ENCODE results near the gene TPPP2. TPM values are rescaled to one million over a fixed set of nuclear protein-coding genes. Genes with fewer than 3 reads are reported as not detected.

Gene TPPP2
- total RNA-seq, 3 donors from 2014 or later = not detected

DNA sequence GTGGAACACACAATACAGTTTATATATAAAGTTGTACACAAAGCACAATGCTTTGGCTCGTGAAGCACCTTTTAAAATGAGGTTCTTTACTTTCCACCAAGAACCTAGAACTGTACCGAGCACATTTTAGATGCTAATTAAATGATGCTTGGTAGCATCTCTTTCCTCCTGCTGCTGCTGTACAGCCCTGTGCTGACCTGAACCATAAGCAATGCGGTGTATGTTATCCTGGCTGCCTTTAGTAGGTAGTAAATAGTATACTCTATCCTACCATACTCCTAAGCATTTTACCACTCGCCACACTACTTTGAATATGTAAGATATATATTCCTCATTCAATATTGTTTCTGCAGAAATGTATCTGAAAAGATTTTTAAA, 24.7 kb downstream of the TPPP2 start:
- H3K36me3 Mint-ChIP-seq (ENCODE audit: insufficient read depth) = no peaks in the 10 kb centered on the region
- no peak for ATAC-seq
- no peaks in the 10 kb centered on the region for H3K9me3 Mint-ChIP-seq
- H3K4me1 Mint-ChIP-seq (ENCODE audit: low read depth) = no peaks in the 10 kb centered on the region
- no peak for DNase-seq
- H3K4me3 Mint-ChIP-seq = no peak overlapping the region
- H3K27me3 Mint-ChIP-seq (ENCODE audit: low read depth) = peaks cover 4% of the 10 kb centered on the region

- ATAC-seq (no peak), DNase-seq (no peak)
- H3K27me3 Mint-ChIP-seq (ENCODE audit: low read depth) = peaks cover 5% of the 10 kb centered on the region
- H3K9me3 Mint-ChIP-seq = no peaks in the 10 kb centered on the region
- no peak overlapping the region for H3K4me3 Mint-ChIP-seq
- no peaks in the 10 kb centered on the region for H3K36me3 Mint-ChIP-seq (ENCODE audit: insufficient read depth)
- H3K4me1 Mint-ChIP-seq (ENCODE audit: low read depth) = no peaks in the 10 kb centered on the region
Observed at GRCh38 chr14:21055432-21056117, 25.6 kb downstream of the TPPP2 start.

GRCh38 chr14:21056520-21057163, 26.6 kb downstream of the TPPP2 start:
- H3K4me1 Mint-ChIP-seq (ENCODE audit: low read depth) = no peaks in the 10 kb centered on the region
- H3K9me3 Mint-ChIP-seq = no peaks in the 10 kb centered on the region
- H3K4me3 Mint-ChIP-seq = no peak overlapping the region
- no peaks in the 10 kb centered on the region for H3K36me3 Mint-ChIP-seq (ENCODE audit: insufficient read depth)
- ATAC-seq (no peak), DNase-seq (no peak)
- peaks cover 8% of the 10 kb centered on the region for H3K27me3 Mint-ChIP-seq (ENCODE audit: low read depth)

DNA sequence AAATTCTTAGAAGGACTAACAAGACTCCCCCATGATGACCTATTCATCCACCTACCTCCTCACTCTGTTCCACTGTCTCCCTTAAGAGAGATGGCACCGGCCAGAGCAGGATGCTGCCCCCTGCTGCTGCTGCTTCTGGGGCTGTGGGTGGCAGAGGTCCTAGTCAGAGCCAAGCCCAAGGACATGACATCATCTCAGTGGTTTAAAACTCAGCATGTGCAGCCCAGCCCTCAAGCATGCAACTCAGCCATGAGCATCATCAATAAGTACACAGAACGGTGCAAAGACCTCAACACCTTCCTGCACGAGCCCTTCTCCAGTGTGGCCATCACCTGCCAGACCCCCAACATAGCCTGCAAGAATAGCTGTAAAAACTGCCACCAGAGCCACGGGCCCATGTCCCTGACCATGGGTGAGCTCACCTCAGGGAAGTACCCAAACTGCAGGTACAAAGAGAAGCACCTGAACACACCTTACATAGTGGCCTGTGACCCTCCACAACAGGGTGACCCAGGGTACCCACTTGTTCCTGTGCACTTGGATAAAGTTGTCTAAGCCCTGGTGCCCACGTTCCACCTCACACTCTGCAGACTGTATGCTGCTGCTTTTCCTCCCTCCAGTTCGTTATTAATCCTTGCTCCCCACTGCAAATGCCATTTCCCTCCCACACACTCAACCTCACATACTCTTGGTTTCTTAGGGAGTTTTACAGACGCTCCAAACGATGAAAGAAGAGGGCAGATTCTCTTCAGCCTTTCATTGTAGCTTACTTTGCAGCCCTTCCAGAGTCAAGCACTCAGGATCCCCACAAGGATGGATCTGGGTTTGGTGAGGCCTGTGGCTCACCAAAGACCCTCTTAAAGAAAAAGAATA, 28.0 kb downstream of the TPPP2 start, which contains the start of gene RNASE8:
TSS of gene RNASE8 (plus strand) at position 20 of the 873 bp plus-strand sequence. CDS start at position 91, 71 bp downstream.
- no peak within 1 kb of the TSS for H3K4me3 Mint-ChIP-seq
- H3K4me1 Mint-ChIP-seq (ENCODE audit: low read depth) = no peaks in the 10 kb centered on the region
- ATAC-seq (peak; percentile 40 to 73), DNase-seq (no peak)
- no peaks in the 10 kb centered on the region for H3K9me3 Mint-ChIP-seq
- peaks cover 16% of the 10 kb centered on the region for H3K27me3 Mint-ChIP-seq (ENCODE audit: low read depth)
- H3K36me3 Mint-ChIP-seq (ENCODE audit: insufficient read depth) = no peaks in the 10 kb centered on the region

DNA sequence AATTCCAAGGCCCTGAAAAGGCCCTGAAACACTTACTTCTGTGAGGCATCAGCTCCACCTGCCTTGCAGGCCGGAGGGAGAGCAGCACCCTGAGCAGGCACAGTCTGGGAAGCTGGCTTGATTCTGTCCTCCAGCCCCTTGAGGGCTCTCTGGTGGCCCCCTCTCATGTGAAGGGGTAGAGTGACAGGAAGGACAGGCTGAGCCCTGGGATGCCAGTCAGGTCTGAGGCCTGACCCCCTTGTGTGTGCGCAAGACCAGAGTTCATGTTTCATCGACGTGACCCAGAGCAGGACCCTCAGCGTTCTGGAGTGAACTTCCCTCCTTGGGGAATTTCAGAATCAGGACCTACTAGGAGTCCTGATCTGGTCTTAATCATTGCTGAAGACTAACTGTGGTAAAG, 28.9 kb downstream of the TPPP2 start:
- Mint-ChIP-seq H3K36me3 (ENCODE audit: insufficient read depth) (no peaks in the 10 kb centered on the region), H3K4me3 (no peak overlapping the region), H3K27me3 (ENCODE audit: low read depth) (peaks cover 21% of the 10 kb centered on the region), H3K9me3 (no peaks in the 10 kb centered on the region), H3K4me1 (ENCODE audit: low read depth) (no peaks in the 10 kb centered on the region)
- no peak for ATAC-seq
- no peak for DNase-seq

DNA sequence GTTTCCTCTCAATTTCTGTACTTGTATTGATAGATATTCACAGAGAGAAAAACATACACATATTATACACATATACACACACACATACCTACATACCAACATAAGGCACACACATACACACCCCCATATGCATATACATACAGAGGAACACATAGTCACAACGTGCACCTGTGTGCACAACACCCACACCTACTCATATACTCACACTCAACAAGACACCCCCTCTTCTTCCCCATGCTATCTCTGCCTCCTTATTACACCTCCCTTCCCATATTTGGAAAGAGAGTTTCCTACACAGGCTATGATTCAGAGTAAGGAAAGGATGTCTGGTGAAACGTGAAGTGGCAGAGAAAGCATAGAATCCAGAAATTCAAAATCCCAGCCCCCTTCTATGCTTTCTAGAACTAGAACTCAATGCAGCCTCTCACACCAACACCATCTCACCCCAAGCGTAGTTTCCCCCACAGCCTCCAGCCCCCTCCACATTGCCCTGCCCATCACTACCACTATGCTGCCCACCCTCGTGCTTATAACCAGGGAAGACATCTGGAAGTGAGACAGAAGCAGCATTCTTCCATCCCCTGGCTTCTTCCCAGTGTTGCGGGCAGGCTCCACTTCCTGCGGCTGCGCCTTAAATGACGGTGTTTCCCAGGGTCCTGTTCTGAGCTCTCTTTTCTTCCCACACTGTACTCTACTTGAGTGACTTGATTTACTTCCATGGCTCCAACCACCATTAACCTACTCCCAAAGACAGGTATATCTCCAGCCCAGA, 30.0 kb downstream of the TPPP2 start:
- no peaks in the 10 kb centered on the region for H3K36me3 Mint-ChIP-seq (ENCODE audit: insufficient read depth)
- no peak for DNase-seq
- H3K4me3 Mint-ChIP-seq = no peak overlapping the region
- peaks cover 26% of the 10 kb centered on the region for H3K27me3 Mint-ChIP-seq (ENCODE audit: low read depth)
- no peaks in the 10 kb centered on the region for H3K4me1 Mint-ChIP-seq (ENCODE audit: low read depth)
- H3K9me3 Mint-ChIP-seq = no peaks in the 10 kb centered on the region
- ATAC-seq = no peak

GRCh38 chr14:21060614-21061346, 30.8 kb downstream of the TPPP2 start:
- no peak for DNase-seq
- no peak for ATAC-seq
- H3K9me3 Mint-ChIP-seq = no peaks in the 10 kb centered on the region
- no peaks in the 10 kb centered on the region for H3K4me1 Mint-ChIP-seq (ENCODE audit: low read depth)
- no peaks in the 10 kb centered on the region for H3K36me3 Mint-ChIP-seq (ENCODE audit: insufficient read depth)
- H3K27me3 Mint-ChIP-seq (ENCODE audit: low read depth) = peaks cover 33% of the 10 kb centered on the region
- H3K4me3 Mint-ChIP-seq = no peak overlapping the region

GRCh38 chr14:21061347-21061668, 31.3 kb downstream of the TPPP2 start:
- Mint-ChIP-seq H3K9me3 (no peaks in the 10 kb centered on the region), H3K4me3 (no peak overlapping the region), H3K36me3 (ENCODE audit: insufficient read depth) (no peaks in the 10 kb centered on the region), H3K27me3 (ENCODE audit: low read depth) (peaks cover 35% of the 10 kb centered on the region), H3K4me1 (ENCODE audit: low read depth) (no peaks in the 10 kb centered on the region)
- no peak for ATAC-seq
- DNase-seq = no peak

DNA sequence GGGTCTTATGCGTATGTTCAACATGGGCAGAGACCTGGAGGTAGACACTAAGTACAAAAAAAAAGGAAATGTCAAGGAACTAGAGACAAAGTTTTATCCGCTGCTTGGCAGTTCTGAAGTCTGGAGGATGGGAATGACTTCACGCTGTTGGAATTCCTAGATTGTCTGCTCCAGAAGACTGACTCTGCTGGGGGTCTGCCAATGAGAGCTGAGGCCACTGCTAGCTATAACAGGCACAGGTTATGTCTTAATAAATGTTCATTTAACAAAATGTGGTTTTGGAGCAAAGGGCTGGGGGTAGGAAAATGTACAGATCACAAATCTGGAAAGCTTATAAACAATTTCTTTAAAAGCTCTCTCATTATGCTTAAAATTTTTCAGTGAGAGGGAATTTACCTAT, 33.5 kb downstream of the TPPP2 start:
- H3K36me3 Mint-ChIP-seq (ENCODE audit: insufficient read depth) = no peaks in the 10 kb centered on the region
- peaks cover 1% of the 10 kb centered on the region for H3K4me1 Mint-ChIP-seq (ENCODE audit: low read depth)
- H3K9me3 Mint-ChIP-seq = no peaks in the 10 kb centered on the region
- DNase-seq (no peak), ATAC-seq (no peak)
- no peak overlapping the region for H3K4me3 Mint-ChIP-seq
- H3K27me3 Mint-ChIP-seq (ENCODE audit: low read depth) = peaks cover 48% of the 10 kb centered on the region

- H3K27me3 Mint-ChIP-seq (ENCODE audit: low read depth) = peaks cover 60% of the 10 kb centered on the region
- no peaks in the 10 kb centered on the region for H3K9me3 Mint-ChIP-seq
- no peaks in the 10 kb centered on the region for H3K36me3 Mint-ChIP-seq (ENCODE audit: insufficient read depth)
- peaks cover 30% of the 10 kb centered on the region for H3K4me1 Mint-ChIP-seq (ENCODE audit: low read depth)
- no peak for ATAC-seq
- no peak for DNase-seq
- H3K4me3 Mint-ChIP-seq = no peak overlapping the region
Observed at GRCh38 chr14:21066882-21067502, 37.0 kb downstream of the TPPP2 start.

DNA sequence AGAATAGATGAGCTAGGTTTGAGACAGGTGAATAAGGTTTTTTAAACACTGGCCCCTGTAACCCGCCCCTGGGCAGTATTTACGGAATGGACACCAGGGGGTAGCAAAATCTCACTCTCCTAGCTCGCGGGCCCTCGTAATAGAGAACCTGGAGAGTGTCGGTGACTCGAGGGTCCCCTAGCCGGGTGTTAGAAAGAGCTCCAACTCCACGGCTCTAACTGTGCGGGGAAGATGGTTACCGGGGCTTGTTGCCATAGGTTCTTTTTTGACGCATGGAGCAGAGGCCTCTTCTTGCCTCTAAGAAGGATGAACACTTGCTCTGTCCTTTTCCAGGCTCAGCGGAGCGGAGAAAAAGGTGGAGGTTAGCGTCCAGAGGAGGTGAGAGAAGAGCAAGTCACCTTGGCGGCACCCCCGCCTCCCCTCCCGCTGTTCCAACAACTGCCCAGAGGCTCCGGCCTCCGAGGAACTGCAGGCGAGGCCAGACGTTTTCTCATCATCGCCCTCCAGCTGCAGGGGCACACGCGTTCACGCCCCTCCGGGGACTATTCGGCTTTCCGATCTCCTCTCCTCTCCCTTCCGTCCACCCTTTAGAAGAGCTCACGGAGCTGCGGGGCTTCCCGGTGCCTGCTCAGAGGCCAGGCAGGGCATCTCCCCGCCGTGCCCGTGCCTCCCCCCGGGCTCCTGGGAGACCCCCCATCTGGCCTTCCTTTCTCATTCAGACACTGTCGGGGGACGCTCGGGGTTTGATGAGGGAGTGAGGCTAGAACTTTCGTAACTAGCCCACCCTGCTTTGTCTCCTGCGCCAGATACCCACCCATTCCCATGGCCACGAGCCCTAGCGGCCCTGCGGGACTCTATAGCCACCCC, 38.7 kb downstream of the TPPP2 start:
- peaks cover 32% of the 10 kb centered on the region for H3K4me1 Mint-ChIP-seq (ENCODE audit: low read depth)
- peak overlapping the region; percentile 76 for H3K4me3 Mint-ChIP-seq
- peak; percentile 13 to 36 for ATAC-seq
- DNase-seq = peak; percentile 41
- no peaks in the 10 kb centered on the region for H3K36me3 Mint-ChIP-seq (ENCODE audit: insufficient read depth)
- peaks cover 60% of the 10 kb centered on the region for H3K27me3 Mint-ChIP-seq (ENCODE audit: low read depth)
- H3K9me3 Mint-ChIP-seq = no peaks in the 10 kb centered on the region

DNA sequence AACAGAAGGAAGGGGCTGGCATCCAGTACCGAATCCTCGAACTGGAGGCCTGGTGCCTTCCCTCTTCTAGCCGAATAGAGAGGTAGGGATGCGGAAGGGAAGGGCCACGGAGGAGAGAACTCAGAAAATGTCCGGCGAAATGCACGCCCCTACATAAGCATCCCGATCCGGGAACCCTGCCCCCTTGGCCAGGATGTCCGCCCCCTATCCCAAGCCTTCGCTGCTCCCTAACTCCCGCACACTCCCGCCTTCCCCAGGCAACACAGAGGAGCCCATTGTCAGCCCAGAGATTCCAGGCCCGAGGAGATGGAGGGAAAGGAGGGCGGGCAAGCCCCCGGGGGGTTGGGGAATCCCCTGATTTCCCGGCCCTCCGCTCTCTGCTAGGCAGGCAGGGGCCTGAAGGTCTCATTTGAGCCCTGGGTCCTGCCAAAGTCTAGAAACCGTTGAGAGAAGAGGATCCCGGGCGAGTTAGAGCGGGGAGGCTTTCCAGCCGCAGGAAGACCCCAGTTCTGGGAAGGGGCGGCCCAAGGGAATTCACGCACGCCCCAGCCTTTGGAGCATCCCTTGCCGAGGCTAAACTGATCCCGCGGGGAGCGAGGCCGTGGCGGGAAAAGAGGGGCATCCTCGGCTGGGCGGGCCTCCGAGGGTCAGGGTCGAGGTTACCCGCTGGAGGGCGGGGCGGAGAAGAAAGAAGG, 39.5 kb downstream of the TPPP2 start:
- DNase-seq = no peak
- no peak for ATAC-seq
- H3K27me3 Mint-ChIP-seq (ENCODE audit: low read depth) = peaks cover 57% of the 10 kb centered on the region
- peak overlapping the region; percentile 76 for H3K4me3 Mint-ChIP-seq
- peaks cover 32% of the 10 kb centered on the region for H3K4me1 Mint-ChIP-seq (ENCODE audit: low read depth)
- H3K36me3 Mint-ChIP-seq (ENCODE audit: insufficient read depth) = no peaks in the 10 kb centered on the region
- no peaks in the 10 kb centered on the region for H3K9me3 Mint-ChIP-seq
